OCI-LY7 (cell line): ENCODE measurements around the gene LCN12.

ENCODE experiments used
- CTCF ChIP-seq: fragments of 200-600 bp; sonication (generic); conservative IDR thresholded peaks from 2 replicates; pipeline ENCODE4 v1.5.1; 2014; ENCODE audit warnings: mild to moderate bottlenecking, antibody characterized with exemption, low read length, moderate library complexity, mixed read lengths
- EZH2phosphoT487 ChIP-seq: fragments of 200-600 bp; sonication (generic); IDR thresholded peaks from 2 replicates; pipeline ENCODE4 v1.6.1; 2018; ENCODE audit warnings: low read depth, borderline replicate concordance, mild to moderate bottlenecking, mixed run types, antibody characterized with exemption, low read length, moderate library complexity, mixed read lengths

GRCh38 chr9:136910901-136911245, 41.2 kb upstream of the LCN12 start:
- TF ChIP-seq CTCF = 0 out of 2 replicates have a peak, but pooled peaks have one; percentile 27
- no peak for TF ChIP-seq EZH2phosphoT487
